ENCODE data around the gene PRMT3.
"Not testable (repeated sequence)": the region's sequence is repeated elsewhere in the genome, so short reads cannot be mapped to it uniquely, and the experiment has no call there.

PRMT3 gene

DNA sequence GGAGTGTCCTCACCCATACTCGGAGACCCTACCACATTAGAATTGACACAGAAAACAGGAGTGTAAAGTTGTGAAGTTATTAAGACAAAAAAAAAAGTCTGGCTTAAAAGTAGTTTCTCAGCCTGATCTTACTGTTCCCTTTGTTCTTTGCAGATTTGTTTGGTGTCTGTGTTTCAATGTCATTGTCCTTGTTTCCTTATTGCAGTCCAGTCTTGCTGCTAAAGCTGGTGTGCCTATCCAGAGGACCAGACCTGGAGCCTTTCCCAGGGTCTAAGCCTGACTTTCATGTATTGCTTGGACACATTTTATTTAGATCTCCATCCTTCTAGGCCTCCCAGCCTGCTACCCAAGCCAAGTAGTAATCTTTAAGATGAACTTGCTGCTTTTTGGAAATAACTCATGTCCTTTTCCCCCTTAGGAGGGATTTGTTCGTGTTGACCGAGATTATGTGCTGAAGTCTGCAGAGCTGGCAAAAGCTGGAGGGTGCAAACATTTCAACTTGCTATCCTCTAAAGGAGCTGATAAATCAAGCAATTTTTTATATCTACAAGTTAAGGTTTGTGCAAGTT, 11.3 kb upstream of the PRMT3 start:
- WGBS, 2 experiments (ENCODE audit: insufficient coverage in 2 of 2): no CpG with 5 or more reads among the region's 3 CpGs
- Histone ChIP-seq H3K4me1 (ENCODE audit: control insufficient read depth, insufficient read depth, low read length, poor library complexity, severe bottlenecking) (no peaks in the 10 kb centered on the region), H3K4me3 (ENCODE audit: extremely low read depth, insufficient read depth, low read length, poor library complexity, severe bottlenecking) (no peak overlapping the region), H3K9me3 (ENCODE audit: control insufficient read depth, low read length) (no peaks in the 10 kb centered on the region), H3K36me3 (ENCODE audit: control insufficient read depth, insufficient read depth, low read length) (no peaks in the 10 kb centered on the region), H3K27ac (ENCODE audit: low read depth, low read length, severe bottlenecking) (no peak overlapping the region)

- not testable (repeated sequence) for H3K27ac ChIP-seq (ENCODE audit: low read depth, low read length, severe bottlenecking); H3K4me3 ChIP-seq (ENCODE audit: extremely low read depth, insufficient read depth, low read length, poor library complexity, severe bottlenecking); H3K36me3 ChIP-seq (ENCODE audit: control insufficient read depth, insufficient read depth, low read length); H3K9me3 ChIP-seq (ENCODE audit: control insufficient read depth, low read length); H3K4me1 ChIP-seq (ENCODE audit: control insufficient read depth, insufficient read depth, low read length, poor library complexity, severe bottlenecking)
- WGBS, 2 experiments (ENCODE audit: insufficient coverage in 2 of 2): 87 to 88% methylated on average over 12 to 14 of the region's 15 CpGs
These were observed 1.5 kb upstream of the PRMT3 start for GRCh38 chr11:20385996-20386395.

DNA sequence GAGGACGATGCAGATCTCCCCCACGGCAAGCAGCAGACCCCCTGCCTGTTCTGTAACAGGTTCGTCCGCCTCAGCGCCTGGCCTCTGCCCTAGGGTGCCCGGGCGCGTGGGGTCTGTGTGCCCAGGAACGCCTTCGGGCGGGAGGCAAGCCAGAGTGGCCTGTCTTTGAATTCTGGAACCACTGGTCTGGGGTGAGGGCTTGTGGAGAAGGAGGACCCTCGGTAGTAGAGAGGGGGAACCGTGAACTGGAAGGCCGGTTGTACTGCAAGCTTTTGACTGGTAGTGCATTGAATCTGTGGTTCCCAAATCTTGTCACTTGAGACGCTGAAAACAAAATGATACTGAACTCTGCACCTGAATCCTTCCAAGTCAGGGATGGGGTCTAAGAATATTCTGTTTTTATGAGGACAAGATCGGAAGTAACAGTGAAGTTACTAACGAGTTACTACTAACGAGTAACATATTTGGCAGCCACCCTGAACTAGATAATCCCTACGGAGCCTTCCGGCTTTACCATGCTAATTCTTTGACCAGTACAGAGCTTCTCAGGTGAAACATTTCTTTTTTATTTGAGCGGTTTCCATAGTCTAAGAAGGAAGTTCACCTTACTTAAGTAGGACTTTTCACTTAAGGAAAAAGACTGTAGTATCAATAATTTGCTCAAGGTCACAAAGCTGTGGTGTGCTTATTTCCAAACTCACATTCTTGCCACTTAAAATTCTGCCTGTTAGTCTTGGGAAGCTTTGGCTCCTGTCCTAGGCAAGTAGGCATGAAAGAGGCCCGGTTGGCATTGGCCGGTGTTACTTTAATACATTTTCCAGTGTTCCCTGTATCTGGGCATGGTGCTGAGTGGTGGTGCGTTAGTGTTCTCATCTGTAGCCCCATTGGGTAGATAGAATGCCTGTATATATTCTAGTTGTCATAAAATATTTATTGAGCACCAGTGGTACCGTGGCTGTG, 860 bp downstream of the PRMT3 start:
- Histone ChIP-seq H3K9me3 (ENCODE audit: control insufficient read depth, low read length) (no peaks in the 10 kb centered on the region), H3K36me3 (ENCODE audit: control insufficient read depth, insufficient read depth, low read length) (peaks cover 17% of the 10 kb centered on the region), H3K4me3 (ENCODE audit: extremely low read depth, insufficient read depth, low read length, poor library complexity, severe bottlenecking) (peak overlapping the region; percentile 70), H3K27ac (ENCODE audit: low read depth, low read length, severe bottlenecking) (peak overlapping the region; percentile 82), H3K4me1 (ENCODE audit: control insufficient read depth, insufficient read depth, low read length, poor library complexity, severe bottlenecking) (no peaks in the 10 kb centered on the region)
- 6 to 16% methylated on average over 15 to 18 of the region's 25 CpGs for WGBS, 2 experiments (ENCODE audit: insufficient coverage in 2 of 2)

- H3K36me3 ChIP-seq (ENCODE audit: control insufficient read depth, insufficient read depth, low read length): peaks cover 23% of the 10 kb centered on the region
- H3K9me3 ChIP-seq (ENCODE audit: control insufficient read depth, low read length): no peaks in the 10 kb centered on the region
- no peak overlapping the region for H3K4me3 ChIP-seq (ENCODE audit: extremely low read depth, insufficient read depth, low read length, poor library complexity, severe bottlenecking)
- no peaks in the 10 kb centered on the region for H3K4me1 ChIP-seq (ENCODE audit: control insufficient read depth, insufficient read depth, low read length, poor library complexity, severe bottlenecking)
- 100% methylated on average over 1 to 3 of the region's 3 CpGs for WGBS, 2 experiments (ENCODE audit: insufficient coverage in 2 of 2)
- no peak overlapping the region for H3K27ac ChIP-seq (ENCODE audit: low read depth, low read length, severe bottlenecking)
These were observed 9.8 kb downstream of the PRMT3 start for GRCh38 chr11:20397281-20397680.

GRCh38 chr11:20399498-20399897, 12.0 kb downstream of the PRMT3 start:
- Histone ChIP-seq H3K27ac (ENCODE audit: low read depth, low read length, severe bottlenecking) (no peak overlapping the region), H3K9me3 (ENCODE audit: control insufficient read depth, low read length) (no peaks in the 10 kb centered on the region), H3K4me3 (ENCODE audit: extremely low read depth, insufficient read depth, low read length, poor library complexity, severe bottlenecking) (no peak overlapping the region), H3K4me1 (ENCODE audit: control insufficient read depth, insufficient read depth, low read length, poor library complexity, severe bottlenecking) (no peaks in the 10 kb centered on the region), H3K36me3 (ENCODE audit: control insufficient read depth, insufficient read depth, low read length) (peaks cover 18% of the 10 kb centered on the region)
- 80 to 100% methylated on average over 1 of the region's 2 CpGs for WGBS, 2 experiments (ENCODE audit: insufficient coverage in 2 of 2)

GRCh38 chr11:20403059-20403458, 15.5 kb downstream of the PRMT3 start:
- no CpG with 5 or more reads among the region's 1 CpG for WGBS, 2 experiments (ENCODE audit: insufficient coverage in 2 of 2)
- H3K4me3 ChIP-seq (ENCODE audit: extremely low read depth, insufficient read depth, low read length, poor library complexity, severe bottlenecking): no peak overlapping the region
- H3K36me3 ChIP-seq (ENCODE audit: control insufficient read depth, insufficient read depth, low read length): peaks cover 21% of the 10 kb centered on the region

DNA sequence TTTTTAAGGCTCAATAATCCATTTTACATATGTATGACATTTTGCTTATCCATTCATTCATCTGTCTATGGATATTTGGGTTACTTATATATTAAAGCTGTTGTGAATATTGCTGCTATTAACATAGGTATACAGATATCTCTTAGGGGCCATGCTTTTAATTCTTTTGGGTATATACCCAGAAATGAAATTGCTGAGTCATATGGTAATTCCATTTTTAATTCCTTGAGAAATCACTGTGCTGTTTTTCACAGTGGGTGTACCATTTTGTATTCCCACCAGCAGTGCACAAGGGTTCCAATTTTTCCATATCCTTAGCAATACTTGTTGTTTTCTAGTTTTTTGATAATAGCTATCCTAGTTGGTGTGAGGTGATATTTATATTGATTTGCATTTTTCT, 19.0 kb downstream of the PRMT3 start:
- Histone ChIP-seq H3K27ac (ENCODE audit: low read depth, low read length, severe bottlenecking) (no peak overlapping the region), H3K4me1 (ENCODE audit: control insufficient read depth, insufficient read depth, low read length, poor library complexity, severe bottlenecking) (no peaks in the 10 kb centered on the region), H3K36me3 (ENCODE audit: control insufficient read depth, insufficient read depth, low read length) (peaks cover 27% of the 10 kb centered on the region), H3K9me3 (ENCODE audit: control insufficient read depth, low read length) (no peaks in the 10 kb centered on the region), H3K4me3 (ENCODE audit: extremely low read depth, insufficient read depth, low read length, poor library complexity, severe bottlenecking) (no peak overlapping the region)

More at GRCh38 chr11:20403059-20403458, 15.5 kb downstream of the PRMT3 start:
- no peak overlapping the region for H3K27ac ChIP-seq (ENCODE audit: low read depth, low read length, severe bottlenecking)
- no peaks in the 10 kb centered on the region for H3K9me3 ChIP-seq (ENCODE audit: control insufficient read depth, low read length)
- no peaks in the 10 kb centered on the region for H3K4me1 ChIP-seq (ENCODE audit: control insufficient read depth, insufficient read depth, low read length, poor library complexity, severe bottlenecking)

DNA sequence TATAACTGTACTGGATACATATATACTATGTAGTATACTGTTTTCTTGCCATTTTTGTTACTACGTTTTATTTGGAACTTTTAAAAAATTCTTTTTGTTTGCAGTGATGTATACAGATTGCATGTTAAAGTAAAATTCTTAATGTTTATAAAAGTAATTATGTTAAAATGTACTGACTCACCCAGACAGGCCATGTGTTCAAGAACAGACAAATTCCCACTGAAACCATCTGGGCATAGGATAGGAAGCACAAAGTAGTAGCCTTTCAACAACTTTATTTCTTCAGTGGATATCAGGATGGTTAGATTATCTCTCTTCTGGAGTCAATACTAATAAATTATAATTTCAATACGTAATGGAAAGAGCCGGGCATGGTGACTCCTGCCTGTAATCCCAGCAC, 19.8 kb downstream of the PRMT3 start:
- Histone ChIP-seq H3K36me3 (ENCODE audit: control insufficient read depth, insufficient read depth, low read length) (peaks cover 26% of the 10 kb centered on the region), H3K4me3 (ENCODE audit: extremely low read depth, insufficient read depth, low read length, poor library complexity, severe bottlenecking) (no peak overlapping the region), H3K9me3 (ENCODE audit: control insufficient read depth, low read length) (no peaks in the 10 kb centered on the region), H3K4me1 (ENCODE audit: control insufficient read depth, insufficient read depth, low read length, poor library complexity, severe bottlenecking) (no peaks in the 10 kb centered on the region), H3K27ac (ENCODE audit: low read depth, low read length, severe bottlenecking) (no peak overlapping the region)
- WGBS, 2 experiments (ENCODE audit: insufficient coverage in 2 of 2): 40% methylated on average over 1 of the region's 3 CpGs; no CpG with 5 or more reads in 1 of the 2 experiments

- peaks cover 3% of the 10 kb centered on the region for H3K36me3 ChIP-seq (ENCODE audit: control insufficient read depth, insufficient read depth, low read length)
- H3K4me1 ChIP-seq (ENCODE audit: control insufficient read depth, insufficient read depth, low read length, poor library complexity, severe bottlenecking): no peaks in the 10 kb centered on the region
- H3K27ac ChIP-seq (ENCODE audit: low read depth, low read length, severe bottlenecking): no peak overlapping the region
- H3K4me3 ChIP-seq (ENCODE audit: extremely low read depth, insufficient read depth, low read length, poor library complexity, severe bottlenecking): no peak overlapping the region
- no peaks in the 10 kb centered on the region for H3K9me3 ChIP-seq (ENCODE audit: control insufficient read depth, low read length)
These were observed 27.9 kb downstream of the PRMT3 start for GRCh38 chr11:20415432-20415831.

- 100% methylated on average over 2 of the region's 2 CpGs; no CpG with 5 or more reads in 1 of the 2 experiments for WGBS, 2 experiments (ENCODE audit: insufficient coverage in 2 of 2)
- Histone ChIP-seq H3K36me3 (ENCODE audit: control insufficient read depth, insufficient read depth, low read length) (peaks cover 7% of the 10 kb centered on the region), H3K27ac (ENCODE audit: low read depth, low read length, severe bottlenecking) (no peak overlapping the region), H3K4me1 (ENCODE audit: control insufficient read depth, insufficient read depth, low read length, poor library complexity, severe bottlenecking) (no peaks in the 10 kb centered on the region), H3K4me3 (ENCODE audit: extremely low read depth, insufficient read depth, low read length, poor library complexity, severe bottlenecking) (no peak overlapping the region), H3K9me3 (ENCODE audit: control insufficient read depth, low read length) (no peaks in the 10 kb centered on the region)
These were observed 30.3 kb downstream of the PRMT3 start for GRCh38 chr11:20417771-20418170.

GRCh38 chr11:20421946-20422345, 34.4 kb downstream of the PRMT3 start:
- no CpG with 5 or more reads among the region's 2 CpGs for WGBS, 2 experiments (ENCODE audit: insufficient coverage in 2 of 2)
- H3K27ac ChIP-seq (ENCODE audit: low read depth, low read length, severe bottlenecking): no peak overlapping the region

More at GRCh38 chr11:20421946-20422345, 34.4 kb downstream of the PRMT3 start:
- Histone ChIP-seq H3K9me3 (ENCODE audit: control insufficient read depth, low read length) (no peaks in the 10 kb centered on the region), H3K4me3 (ENCODE audit: extremely low read depth, insufficient read depth, low read length, poor library complexity, severe bottlenecking) (no peak overlapping the region), H3K4me1 (ENCODE audit: control insufficient read depth, insufficient read depth, low read length, poor library complexity, severe bottlenecking) (no peaks in the 10 kb centered on the region), H3K36me3 (ENCODE audit: control insufficient read depth, insufficient read depth, low read length) (peaks cover 9% of the 10 kb centered on the region)

All from mesodermal cell (in vitro differentiated cells).